C1 segment of cervical spinal cord (tissue), 14 donors: Measurements from ENCODE around the gene TOX3.

Source experiments
- DNase-seq, 14 donors: peaks; one replicate each; lab custom pipeline; 2025; lab: John Stamatoyannopoulos, UW

Gene TOX3

DNA sequence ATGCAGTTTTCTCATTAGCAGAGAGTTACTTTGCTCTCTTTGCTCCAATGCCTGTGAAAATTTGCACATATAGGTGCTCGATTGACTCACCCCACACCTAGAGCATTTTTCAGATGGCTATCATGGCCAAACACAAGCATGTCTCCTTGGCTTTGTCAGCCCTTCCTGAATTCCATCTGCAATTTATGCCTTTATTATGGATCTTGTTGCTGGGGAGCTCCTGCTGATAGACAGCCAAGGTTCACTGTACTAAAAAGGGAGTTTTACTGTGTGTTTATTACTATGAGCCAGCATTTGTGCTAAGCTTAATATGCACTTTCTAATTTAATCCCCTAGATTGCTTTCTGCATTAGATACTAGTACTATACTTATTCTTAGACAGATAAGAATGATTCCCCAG is 93.3 kb downstream of the TOX3 start:
- no peak for DNase-seq

DNA sequence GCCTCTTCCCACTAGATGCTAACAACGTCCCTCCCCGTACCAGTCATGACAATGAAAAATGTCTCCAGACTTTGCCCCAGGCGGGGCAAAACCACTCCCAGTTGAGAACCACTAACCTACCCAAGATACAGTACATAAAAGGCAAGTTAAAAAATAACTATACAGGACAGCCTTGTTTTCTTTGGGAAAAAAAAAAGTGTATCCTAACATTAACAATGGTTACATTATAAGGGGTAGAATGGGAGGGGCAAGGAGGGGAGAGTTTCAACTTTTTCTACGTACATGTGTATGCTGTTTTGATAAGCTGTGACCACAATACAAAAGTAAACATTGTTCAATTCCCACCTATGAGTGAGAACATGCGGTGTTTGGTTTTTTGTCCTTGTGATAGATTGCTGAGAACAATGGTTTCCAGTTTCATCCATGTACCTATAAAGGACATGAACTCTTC is 94.9 kb downstream of the TOX3 start:
- DNase-seq: no peak

GRCh38 chr16:52450916-52451315 is 96.0 kb downstream of the TOX3 start:
- no peak for DNase-seq

- no peak for DNase-seq
Observed at GRCh38 chr16:52450241-52450640, 96.7 kb downstream of the TOX3 start.

GRCh38 chr16:52446080-52446479 is 100.9 kb downstream of the TOX3 start:
- no peak for DNase-seq

DNA sequence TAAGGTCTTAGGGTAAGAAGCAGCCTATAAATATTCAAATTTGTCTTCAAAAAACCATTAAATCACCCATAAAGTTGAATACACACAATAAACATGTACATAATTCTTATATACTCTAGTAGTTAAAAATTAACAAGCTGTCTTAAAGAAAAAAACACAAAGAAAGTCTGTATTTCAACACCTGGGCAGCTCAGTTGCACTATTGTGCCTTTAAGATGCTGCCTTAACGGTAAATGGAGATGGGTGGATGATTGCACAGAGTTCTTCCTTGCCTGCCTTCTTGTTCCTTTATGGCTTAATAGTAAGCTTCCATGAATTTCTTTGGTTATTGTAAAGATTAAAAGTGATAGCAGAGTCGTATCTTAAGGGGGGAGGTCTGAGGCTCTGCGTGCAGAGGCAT is 105.1 kb downstream of the TOX3 start:
- DNase-seq: no peak

GRCh38 chr16:52440248-52440647 is 106.7 kb downstream of the TOX3 start:
- no peak for DNase-seq

GRCh38 chr16:52439750-52440149 is 107.2 kb downstream of the TOX3 start:
- no peak for DNase-seq

- no peak for DNase-seq
Observed at GRCh38 chr16:52439171-52439701, 107.7 kb downstream of the TOX3 start.

DNA sequence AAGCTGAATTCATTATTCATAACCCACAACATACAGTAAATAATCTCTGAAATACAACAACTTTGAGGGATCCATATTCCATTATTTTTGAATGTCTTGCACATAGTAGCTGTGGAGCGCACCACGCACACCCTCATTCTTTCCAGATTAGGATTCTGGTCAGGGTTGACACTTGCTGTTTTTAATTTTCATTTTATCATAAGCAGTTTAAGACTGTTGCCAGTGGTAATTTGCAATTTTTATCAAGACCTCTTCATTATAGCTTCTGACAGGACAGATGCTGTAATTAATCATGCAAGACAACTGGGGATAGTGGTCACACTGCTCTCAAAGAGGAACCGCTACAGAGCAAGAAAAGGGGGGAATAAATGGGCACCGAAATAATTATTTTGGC is 109.7 kb downstream of the TOX3 start:
- no peak for DNase-seq

- no peak for DNase-seq
Observed at GRCh38 chr16:52436339-52437276, 110.3 kb downstream of the TOX3 start.

GRCh38 chr16:52434224-52434623 is 112.7 kb downstream of the TOX3 start:
- DNase-seq: no peak

DNA sequence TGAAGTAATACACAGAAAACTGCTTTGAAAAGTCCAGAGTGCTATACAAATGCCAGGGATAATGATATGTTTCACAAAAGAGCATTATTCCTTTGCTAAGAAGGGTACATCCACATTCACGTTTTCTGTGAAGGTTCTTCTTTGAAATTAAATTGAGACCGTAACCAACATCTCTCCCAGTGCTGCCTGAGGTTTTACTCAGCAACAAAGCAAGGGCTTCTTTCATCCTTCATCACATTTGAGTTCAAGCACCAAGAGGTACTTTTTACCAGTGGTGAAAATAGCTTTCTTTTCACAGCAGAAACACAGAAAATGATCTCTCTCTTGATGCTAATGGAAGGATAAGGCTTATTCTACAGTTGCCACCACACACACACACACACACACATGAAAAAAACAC is 113.3 kb downstream of the TOX3 start:
- DNase-seq: no peak

DNA sequence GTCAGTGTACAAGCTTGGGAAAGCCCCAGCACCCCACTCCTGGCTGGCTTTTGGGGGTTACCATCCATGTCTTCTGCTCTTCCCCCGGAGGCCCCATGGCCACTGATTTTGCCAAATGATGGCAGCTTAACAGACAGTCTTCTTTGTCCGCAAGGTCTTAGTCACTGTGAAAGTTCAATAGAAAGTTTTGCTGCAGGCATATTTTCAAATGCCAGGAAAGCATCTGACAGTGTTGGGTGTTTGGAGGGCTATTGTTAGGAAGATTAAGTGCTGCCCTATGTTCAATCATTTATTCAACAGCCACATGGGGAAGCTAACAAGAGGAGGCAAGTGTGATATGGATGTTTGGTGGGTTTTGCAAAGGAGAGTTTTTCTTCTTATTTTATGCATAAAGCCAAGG is 122.4 kb downstream of the TOX3 start:
- no peak for DNase-seq

DNA sequence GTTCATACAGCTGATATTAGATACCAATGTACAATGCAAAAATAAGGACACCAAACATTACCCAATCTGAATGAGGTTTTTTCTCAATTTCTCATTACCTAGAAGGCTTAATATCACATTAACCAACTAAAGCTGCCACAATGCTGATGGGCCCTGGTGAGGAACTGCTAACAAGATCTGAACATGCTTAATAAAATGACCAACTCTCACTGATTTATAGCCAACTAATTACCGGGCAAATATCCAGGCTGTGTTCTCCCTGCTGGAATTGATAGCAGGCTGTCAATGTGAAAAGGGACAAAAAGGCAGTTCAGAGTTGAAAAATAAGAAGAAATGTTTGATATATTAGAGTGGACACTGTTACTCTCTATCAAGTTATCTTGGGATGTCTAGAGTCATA is 124.6 kb downstream of the TOX3 start:
- DNase-seq: no peak

DNA sequence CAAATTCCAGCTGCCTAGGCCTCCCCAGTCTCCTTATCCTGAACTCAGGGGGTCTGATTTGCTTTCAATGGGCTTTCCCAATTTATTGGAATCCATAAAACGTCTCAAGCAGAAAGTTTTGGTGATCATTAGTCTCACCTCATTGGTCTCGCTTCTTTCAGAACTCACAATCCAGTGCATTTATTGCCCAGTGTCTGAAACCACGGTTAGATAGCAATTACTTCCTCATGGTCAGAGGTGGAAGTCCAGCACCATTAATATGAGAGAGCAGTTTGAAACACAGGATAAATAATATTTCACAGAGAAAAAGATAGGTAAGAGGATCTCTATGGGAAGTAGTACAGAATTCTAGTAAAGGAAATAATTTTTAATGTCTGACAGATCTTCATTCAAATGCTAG is 128.7 kb downstream of the TOX3 start:
- DNase-seq: no peak

- DNase-seq: no peak
Observed at GRCh38 chr16:52416888-52417287, 130.1 kb downstream of the TOX3 start.

- no peak for DNase-seq
Observed at GRCh38 chr16:52411011-52411410, 135.9 kb downstream of the TOX3 start.

DNA sequence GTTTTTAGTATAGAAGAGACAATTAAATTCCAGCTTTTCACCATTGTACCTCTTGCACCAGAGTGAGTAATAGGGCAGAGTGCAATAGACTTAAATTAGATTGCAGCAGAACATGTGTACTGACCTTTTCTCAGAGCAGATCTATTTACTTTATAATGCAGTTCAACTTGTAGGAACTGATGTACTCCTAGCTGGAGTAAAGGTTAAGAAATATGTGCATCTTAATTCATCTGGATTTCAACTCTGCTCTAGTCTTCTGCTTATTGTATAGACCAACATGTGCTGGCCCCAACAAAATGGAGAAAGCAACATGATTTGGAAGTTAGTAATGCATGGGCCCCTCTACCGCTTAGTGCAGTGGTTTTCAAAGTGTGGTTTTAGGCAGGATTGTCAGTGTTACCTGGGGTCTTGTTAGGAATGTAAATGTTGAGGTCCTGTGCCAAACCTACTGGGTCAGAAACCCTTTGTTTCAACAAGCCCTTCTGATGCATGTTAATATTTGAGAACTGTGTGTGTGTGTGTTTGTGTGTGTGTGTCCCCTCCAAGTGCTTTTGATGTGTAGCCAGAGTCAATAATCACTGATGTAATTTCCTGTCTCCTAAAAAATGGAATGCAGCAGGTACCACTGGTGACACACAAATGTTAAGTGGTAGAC is 138.6 kb downstream of the TOX3 start:
- no peak for DNase-seq

GRCh38 chr16:52407778-52408177 is 139.2 kb downstream of the TOX3 start:
- DNase-seq: no peak

GRCh38 chr16:52405441-52405840 is 141.5 kb downstream of the TOX3 start:
- DNase-seq: no peak

DNA sequence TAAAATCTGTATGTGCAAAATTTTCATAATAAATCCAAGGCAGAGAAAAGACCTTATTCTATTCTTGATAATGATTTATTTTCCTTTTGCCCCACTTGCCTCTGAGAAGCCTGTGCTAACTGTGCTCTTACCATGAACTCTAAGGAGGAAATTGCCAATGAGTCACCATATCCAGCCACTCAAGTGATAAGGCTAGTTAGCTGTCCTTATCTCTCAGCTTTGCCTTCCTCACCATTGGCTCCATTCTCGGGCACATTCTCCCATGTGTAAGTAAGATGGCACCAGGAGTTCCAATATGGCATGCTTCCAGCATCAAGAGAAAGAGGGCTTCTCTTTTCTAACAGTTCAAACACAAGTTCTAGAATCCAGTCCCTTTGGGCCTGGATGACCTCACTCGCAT is 142.4 kb downstream of the TOX3 start:
- no peak for DNase-seq

GRCh38 chr16:52399116-52399515 is 147.8 kb downstream of the TOX3 start:
- DNase-seq: no peak
